Left forelimb (tissue), 1 donor: ENCODE measurements around the gene LHFPL2.

Source experiments
- DNase-seq: peaks from one replicate; pipeline ENCODE4 v3.0.0-alpha.2; 2018; ENCODE audit warnings: low spot score

Gene LHFPL2

GRCh38 chr5:78544561-78545201 lies 103.9 kb downstream of the LHFPL2 start:
- no peak for DNase-seq

- no peak for DNase-seq
These were observed 104.7 kb downstream of the LHFPL2 start for GRCh38 chr5:78543916-78544315.

- no peak for DNase-seq
These were observed 105.3 kb downstream of the LHFPL2 start for GRCh38 chr5:78543292-78543691.

DNA sequence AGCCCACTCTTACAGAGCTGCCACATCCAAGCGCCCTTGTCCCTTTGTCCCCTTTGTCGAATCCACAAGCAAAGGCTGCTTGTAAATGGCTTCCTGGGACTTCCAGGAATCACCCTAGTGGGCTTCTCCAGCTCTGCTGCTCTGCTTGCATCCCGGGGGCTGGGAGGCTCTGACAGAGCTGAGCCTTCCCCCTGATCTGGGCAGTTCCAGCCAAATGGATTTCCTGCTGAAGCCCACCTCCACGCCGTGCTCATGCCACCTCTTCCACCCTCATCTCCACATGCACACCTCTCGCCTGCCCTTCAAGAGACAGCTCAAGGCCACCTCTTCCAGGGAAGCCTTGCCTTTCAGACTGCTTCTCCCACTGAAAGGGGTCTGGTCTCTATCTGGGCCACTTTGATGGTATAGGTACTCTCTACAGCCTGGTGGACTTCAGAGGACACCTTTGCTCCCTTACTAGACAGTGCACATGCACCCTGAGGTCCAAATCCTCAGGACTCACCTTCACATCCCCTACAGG lies 106.2 kb downstream of the LHFPL2 start:
- DNase-seq = no peak

DNA sequence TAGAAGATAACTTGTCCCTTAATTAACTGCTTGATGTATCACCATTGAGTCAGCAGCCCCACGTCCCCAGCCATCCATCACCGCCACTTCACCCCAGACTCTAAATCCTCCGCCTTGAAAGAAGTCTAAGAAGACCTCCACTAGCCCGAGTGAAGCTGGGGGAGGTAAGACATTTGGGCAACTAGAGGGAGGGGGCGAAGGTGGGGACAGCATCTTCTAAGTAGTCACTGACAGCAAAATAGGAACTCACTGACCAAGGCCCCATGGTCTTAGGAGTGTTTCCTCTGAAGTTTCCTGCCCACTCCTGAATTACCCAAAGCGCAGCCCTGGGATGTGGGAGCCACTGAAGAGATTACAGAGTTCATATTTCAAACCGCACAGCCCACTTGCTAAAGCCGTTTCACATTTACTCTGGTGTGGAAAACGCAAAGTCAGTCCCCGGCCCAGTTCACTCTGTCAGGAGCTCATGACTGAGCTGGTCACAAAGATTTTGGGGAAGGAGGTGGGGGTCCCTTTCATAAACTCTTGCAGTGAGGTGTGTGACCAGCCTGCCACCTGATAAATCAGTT lies 107.4 kb downstream of the LHFPL2 start:
- no peak for DNase-seq

DNA sequence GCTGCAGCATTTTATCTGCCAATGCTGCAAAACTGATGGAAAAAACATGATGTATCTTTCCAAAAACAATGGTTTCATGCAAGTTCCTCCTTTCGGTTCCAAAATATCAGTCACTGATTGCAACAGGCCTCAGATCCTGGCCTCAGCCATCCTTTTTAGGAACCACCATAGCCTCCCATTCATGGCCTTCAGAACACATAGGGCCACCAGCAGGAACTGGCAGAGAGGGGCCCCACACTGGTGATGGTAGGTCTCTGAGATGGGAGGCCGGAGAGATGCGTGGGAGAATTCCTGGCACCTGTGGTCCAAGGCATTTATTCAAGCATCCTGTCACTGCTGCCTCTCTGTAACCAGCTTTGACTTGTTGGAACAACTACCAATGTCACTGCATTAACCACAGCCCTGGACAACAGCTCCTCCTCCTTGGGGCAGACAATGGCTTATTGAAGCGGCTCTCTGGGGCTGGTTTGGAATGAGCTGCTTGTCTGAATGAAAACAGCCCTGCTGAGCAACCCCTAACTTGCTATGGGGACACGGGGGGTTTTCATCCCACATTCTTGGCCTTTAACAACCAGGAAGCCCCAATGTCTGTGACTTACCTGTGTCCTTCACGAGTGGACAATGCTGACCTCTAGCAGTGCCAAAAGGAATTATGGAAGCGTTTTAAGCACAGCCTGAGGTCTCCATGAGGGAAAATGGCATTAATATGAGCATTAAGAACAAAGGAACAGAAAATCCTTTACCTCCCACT lies 108.1 kb downstream of the LHFPL2 start:
- DNase-seq = no peak

DNA sequence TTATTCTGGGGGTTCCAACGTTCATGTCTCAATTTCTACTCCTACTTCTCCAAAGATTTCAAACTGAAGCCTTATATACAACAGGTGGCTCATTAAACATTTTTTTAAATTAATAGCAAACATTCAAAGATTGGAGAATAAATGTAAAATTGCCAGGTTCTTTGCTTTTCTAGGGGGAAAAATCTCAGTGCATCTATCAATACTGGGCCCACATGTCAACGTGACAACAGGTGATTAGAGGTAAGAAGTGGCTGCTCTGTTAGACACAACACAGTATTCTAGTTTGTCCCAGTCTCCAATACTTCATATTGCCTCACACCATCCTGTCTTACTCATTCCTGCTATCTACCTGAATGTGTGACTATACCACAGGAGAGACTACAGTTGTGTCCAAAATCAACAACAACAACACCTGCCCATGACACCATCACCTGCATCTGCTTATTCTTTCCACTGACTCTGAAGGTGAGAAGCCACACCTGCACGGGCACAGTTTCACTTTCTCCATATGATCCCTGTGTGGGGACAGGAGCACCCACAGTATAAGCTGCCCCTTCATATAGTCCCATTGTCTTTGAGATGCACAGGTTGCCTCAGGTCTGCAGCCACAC lies 110.2 kb downstream of the LHFPL2 start:
- DNase-seq = no peak

DNA sequence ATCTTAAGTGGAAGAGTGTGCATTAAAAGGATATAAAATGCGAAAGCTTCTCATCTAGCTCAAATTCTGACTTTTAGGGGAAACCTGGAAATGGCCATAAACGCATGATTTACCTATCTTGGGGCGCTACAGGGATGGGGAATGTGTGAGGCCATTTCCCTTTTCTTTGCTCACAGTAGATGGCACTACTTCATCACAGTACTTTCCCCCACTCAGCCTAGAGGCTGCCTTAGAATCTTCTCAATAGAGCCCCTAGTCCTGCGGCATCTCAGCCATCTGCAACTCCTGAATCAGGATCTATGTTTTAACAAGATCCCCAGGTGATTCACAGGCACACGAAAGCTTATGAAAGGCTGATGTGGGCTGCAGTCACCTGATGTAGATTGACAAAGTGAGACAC lies 110.8 kb downstream of the LHFPL2 start:
- peak; percentile 60 for DNase-seq

- DNase-seq = no peak
These were observed 111.2 kb downstream of the LHFPL2 start for GRCh38 chr5:78537411-78537810.

DNA sequence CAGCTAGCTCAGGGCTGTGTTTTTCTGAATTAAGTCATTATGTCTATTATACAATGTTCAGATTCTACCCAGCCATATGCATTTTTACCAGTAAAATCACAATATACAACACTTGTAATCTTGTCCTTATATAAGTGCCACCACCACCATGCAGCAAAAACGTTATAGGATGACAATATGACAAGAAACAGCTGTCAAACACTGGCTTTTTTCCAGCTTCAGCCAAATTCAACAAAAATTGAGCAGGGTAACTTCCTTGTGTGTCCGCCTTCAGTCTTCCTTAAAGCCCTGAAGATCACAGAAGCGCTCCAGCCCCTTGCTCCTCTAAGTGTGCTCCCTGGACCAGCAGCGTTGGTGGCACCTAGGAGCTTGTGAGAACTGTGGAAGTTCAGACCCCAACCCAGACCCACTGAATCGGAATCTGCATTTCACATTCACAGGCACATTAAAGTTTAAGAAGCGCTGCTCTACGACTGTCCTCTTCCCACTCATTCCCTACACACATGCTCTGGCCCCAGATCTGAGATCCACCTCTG lies 111.8 kb downstream of the LHFPL2 start:
- no peak for DNase-seq

DNA sequence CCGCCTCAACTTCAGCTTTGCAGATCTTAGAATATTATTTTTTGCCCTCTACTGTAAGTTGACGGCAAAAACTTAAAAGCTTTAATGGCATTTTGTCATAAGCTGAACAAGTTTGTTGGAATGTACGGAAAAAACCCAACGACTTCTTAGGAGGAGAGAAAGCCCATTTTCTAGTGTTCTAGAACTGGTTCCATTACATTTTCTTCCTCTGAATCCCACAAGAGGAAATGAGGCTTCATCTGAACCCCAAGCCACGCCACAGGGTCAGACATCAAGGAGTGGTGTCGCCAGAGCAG lies 113.7 kb downstream of the LHFPL2 start:
- no peak for DNase-seq

DNA sequence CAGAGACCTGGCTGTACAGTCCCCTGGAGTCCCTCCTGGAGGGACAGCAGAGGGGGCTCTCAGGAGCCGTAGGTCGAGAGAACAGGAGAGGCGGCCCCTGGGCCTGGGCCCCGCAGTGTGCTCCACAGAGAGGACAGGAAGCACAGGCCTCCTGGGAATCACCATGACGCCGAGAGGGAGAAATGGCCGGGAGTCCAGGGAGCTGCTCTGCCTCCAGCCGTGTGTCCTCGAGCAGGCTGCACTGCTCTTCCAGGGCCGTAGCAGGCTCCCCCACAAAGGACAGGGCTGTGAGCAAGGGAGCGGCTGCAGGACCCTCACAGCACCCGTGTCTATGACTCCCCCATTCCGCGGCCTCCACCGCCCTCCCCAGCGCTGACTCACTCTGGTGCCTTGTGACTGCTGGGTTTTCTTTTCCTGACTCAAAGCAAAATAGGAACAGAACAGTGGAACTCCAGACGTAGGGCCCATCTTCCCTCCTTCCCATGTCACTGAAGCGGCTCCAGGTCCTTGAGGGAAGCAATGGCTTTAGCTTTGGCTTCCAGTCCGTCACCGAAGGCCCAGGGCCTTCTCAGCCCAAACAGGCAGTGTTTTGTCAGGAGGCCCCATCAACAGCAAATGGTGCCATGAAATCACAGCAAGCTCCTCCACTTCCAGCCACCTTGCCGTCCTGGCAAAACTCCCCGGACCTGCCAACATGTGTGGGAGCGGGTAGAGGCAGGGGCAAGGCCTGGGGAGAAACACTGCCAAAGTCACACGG lies 114.2 kb downstream of the LHFPL2 start:
- DNase-seq = no peak

GRCh38 chr5:78533356-78533755 lies 115.2 kb downstream of the LHFPL2 start:
- DNase-seq = no peak

DNA sequence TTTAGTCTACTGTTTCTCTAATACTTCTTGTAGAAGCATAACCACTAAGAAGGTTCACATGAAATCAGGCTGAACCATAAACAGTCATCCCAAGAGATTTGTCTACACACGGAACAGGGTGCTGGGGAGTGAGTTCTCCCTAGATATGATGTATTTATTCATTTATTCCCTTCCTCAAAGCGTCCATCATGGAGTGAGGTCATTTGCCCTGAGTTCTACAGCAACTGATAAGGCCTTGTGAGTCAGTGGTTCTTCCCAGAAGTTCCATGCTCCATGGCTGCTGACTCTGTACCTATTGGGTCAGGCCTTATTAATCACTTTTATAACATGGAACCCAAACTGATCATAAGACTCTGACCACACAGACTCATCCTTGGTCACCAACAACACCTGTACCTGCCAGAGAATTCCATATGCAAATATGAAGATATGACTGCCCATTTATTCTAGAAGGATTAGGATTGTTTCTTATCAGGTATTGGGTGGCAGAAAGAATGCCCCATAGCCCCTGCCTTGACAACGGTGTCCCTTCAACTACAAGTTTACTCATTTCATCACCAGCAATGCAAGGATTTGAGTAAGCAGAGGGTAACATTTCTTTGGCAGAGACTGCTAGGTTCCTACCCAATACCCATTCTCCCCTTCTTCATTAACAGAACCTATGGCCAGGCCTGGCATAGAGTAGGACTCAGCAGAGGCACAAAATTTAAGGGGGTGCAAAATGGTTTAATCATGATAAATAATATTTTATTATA lies 118.1 kb downstream of the LHFPL2 start:
- DNase-seq = no peak

DNA sequence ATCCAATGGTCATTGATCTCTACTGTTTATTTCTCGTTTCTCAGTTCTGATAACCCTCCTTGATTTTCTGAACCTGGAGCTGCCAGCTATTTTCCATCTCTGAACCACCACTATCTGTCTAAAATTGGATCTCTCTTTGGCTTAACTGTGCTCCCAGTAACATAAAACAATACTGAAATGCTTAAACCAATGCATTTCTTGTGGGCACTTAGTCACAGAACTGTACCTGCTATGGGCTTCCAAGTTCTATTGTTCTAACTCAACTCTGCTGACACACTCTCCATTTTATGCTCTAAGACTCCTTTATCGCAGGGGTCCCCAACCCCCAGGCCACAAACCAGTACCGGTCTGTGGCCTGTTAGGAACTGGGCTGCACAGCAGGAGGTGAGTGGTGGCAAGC lies 120.6 kb downstream of the LHFPL2 start:
- DNase-seq = no peak

GRCh38 chr5:78527054-78527859 lies 121.3 kb downstream of the LHFPL2 start:
- DNase-seq = no peak

GRCh38 chr5:78526049-78526525 lies 122.5 kb downstream of the LHFPL2 start:
- DNase-seq = no peak

- no peak for DNase-seq
These were observed 125.0 kb downstream of the LHFPL2 start for GRCh38 chr5:78523314-78524193.
